Measurements from ENCODE around the gene FAM83G.

- TF ChIP-seq CTCF (IDR thresholded peaks at IDR 0.05) (no peak), POLR2A (IDR thresholded peaks at IDR 0.05) (no peak), POLR2AphosphoS5 (IDR thresholded peaks at IDR 0.05; ENCODE audit: insufficient read depth in 1 of 2, low read depth in 1 of 2) (no peak)
Observed at GRCh38 chr17:19012171-19013080, 7.9 kb upstream of the FAM83G start.
